ENCODE results near the gene CHD5. TPM values are rescaled to one million over a fixed set of nuclear protein-coding genes. Genes with fewer than 3 reads are reported as not detected.
A peak's percentile ranks its signal among the peaks of the same experiment; 100 is the strongest.

The CHD5 gene
- polyA plus RNA-seq, 1 donor from 2014 or later = not detected

DNA sequence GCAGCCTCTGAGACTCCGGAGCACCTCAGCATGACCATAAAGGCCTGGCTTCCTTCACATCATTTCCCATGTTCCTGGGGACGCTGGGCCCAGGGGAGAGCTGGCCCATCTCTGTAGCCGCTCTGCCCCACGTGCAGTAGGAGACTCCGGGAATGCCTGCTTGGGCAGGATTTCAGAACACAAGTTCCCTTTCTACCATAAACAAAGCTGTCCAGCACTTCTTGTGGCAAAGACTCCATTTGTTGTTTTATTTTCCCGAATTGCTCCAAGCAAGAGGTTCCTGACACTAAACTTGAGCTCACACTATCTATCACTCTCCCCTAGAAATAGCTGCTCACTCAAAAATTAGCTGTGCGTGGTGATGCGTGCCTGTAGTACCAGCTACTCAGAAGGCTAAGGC is 21.9 kb downstream of the CHD5 start:
- Mint-ChIP-seq H3K4me1 (no peaks in the 10 kb centered on the region), H3K36me3 (peaks cover 5% of the 10 kb centered on the region), H3K27ac (no peak overlapping the region), H3K4me3 (peak overlapping the region in 1 of 4 donors; percentile 72), H3K9me3 (no peaks in the 10 kb centered on the region), H3K27me3 (peaks cover 15% of the 10 kb centered on the region)

DNA sequence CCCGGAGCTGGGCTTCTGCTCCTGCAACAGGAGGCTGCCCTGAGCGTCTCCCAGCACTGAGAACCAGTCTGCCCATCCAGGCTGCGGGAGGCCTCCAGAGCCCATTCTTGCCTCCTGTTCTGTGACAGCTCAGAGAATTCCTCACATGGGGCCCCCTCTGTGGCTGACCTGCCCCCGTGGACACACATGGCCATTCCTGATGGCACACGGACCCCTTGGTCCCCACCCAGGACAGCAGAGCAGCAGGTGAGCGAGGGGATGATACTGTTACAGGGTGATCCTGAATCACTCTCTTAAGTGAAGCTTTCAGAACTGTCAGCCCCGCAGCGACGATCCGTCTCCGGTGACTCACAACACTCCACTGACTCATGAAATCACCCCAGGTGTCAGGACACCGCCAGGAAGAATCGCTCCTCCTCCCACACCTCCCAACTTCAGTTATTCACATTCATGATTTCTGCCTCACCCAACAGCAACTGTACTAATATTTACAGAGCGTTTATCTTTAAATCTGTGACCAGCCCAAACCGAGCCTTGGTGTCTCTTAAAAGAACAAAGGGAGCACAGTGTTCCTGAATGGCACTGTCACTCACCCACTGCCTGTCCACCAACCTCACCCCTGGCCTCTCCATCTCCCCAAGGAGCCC is 22.5 kb downstream of the CHD5 start:
- Mint-ChIP-seq H3K27ac (peak overlapping the region in 1 of 3 donors; percentile 41), H3K4me1 (no peaks in the 10 kb centered on the region), H3K36me3 (peaks cover 5% of the 10 kb centered on the region), H3K4me3 (peak overlapping the region in 1 of 4 donors; percentile 80), H3K27me3 (peaks cover 14% of the 10 kb centered on the region), H3K9me3 (no peaks in the 10 kb centered on the region)

DNA sequence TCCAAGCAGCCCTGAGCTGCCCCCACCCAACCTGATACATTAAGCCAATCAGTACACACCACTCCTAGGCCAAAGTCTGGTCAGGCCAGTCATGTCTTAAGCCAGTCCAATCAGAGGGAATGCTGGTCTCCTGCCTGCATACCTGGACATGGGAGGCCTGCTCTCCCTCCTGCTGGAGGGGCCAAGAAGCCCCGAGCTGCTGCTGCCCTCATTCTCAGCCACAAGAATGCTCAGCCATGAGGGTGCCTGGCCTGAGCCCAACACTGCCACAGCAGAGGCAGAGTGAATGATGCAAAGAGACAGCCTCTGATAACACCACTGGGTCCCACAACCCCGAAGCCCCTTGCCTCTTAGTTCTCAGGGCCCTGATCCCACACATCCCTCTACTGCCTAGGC is 23.0 kb downstream of the CHD5 start:
- H3K27me3 Mint-ChIP-seq = peaks cover 12% of the 10 kb centered on the region
- H3K4me3 Mint-ChIP-seq = no peak overlapping the region
- H3K4me1 Mint-ChIP-seq = no peaks in the 10 kb centered on the region
- peaks cover 5% of the 10 kb centered on the region for H3K36me3 Mint-ChIP-seq
- H3K27ac Mint-ChIP-seq = no peak overlapping the region
- no peaks in the 10 kb centered on the region for H3K9me3 Mint-ChIP-seq

DNA sequence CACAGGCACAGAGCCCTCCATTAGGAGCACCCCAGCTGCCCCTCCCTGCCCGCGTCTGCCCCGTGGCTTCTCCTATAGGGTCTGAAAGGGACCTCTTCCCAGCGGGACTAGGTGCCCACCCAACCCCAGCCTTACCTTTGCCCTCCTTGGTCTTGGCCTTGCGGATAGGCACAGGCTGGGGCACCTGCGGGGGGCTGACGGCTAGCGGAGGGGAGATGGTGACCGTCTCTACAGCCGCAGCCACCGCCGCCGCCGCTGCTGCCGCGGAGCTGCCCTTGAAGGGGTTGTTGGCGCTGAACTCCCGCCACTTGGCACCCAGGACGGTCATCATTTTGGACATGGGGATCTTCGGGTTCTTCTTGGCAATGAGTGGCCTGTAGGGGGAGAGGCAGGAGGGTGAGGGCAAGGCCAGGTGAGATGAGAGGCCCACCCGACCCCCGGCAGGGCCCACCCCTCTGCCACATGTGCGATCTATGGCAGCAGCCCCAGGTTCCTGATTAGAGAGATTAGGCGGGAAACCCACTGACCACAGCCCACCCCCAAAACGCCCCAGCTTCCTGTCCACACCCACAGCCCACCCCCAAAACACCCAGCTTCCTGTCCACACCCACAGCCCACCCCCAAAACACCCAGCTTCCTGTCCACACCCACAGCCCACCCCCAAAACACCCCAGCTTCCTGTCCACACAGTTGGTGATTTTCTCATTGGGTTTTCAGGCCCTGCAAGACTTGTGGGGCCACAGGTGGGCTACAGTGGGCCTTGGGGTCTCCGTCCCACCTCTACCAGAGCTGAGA is 25.4 kb downstream of the CHD5 start:
- Mint-ChIP-seq H3K36me3 (peaks cover 2% of the 10 kb centered on the region), H3K27me3 (peaks cover 7% of the 10 kb centered on the region), H3K4me1 (no peaks in the 10 kb centered on the region), H3K9me3 (no peaks in the 10 kb centered on the region), H3K4me3 (no peak overlapping the region), H3K27ac (no peak overlapping the region)

DNA sequence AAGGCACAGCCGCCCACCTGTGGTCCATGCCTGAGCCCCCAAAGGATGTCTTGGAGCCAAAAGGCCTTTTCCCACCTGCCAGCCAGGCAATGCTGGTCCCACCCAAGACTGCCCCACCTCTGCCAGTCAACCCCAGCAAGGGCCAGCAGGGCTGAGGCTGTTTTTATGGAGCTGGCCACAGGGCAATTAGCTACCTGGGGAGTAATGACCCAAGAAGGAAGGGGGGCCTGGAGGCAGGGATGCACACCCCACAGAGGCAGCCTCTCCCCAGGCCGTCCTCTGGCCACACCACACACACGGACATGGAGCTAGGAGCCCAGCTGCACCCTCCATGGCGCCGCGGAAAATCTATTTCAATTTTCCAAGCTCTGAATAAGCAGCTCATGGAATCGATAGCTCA is 27.2 kb downstream of the CHD5 start:
- peaks cover 0 to 2% (median 0%) of the 10 kb centered on the region in 3 donors for H3K9me3 Mint-ChIP-seq
- H3K27ac Mint-ChIP-seq = no peak overlapping the region
- peak overlapping the region in 1 of 4 donors; percentile 47 for H3K4me3 Mint-ChIP-seq
- peaks cover 7% of the 10 kb centered on the region for H3K27me3 Mint-ChIP-seq
- no peaks in the 10 kb centered on the region for H3K36me3 Mint-ChIP-seq
- peaks cover 0 to 2% (median 2%) of the 10 kb centered on the region in 3 donors for H3K4me1 Mint-ChIP-seq

DNA sequence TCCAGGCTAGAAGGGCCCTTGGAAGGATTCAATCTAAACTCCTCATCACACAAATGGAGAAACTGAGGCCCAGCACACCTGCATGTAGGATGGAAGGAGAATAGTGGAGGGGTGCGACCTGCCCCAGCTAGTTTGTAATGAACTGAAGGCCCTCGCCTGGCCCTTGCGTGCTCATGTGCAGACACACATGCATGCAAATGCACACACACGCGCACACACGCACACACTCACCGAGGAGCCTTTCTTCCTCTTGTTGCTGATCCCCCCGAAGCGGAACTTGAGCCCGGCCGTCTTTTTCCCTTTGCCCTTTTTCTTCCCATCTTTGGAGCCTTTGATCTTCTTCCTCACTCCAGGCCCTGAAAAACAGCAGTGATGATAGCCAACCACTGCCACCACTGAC is 27.9 kb downstream of the CHD5 start:
- Mint-ChIP-seq H3K9me3 (peaks cover 0 to 2% (median 0%) of the 10 kb centered on the region in 3 donors), H3K4me1 (peaks cover 0 to 2% (median 2%) of the 10 kb centered on the region in 3 donors), H3K36me3 (no peaks in the 10 kb centered on the region), H3K27me3 (peaks cover 7% of the 10 kb centered on the region), H3K27ac (no peak overlapping the region), H3K4me3 (no peak overlapping the region)

DNA sequence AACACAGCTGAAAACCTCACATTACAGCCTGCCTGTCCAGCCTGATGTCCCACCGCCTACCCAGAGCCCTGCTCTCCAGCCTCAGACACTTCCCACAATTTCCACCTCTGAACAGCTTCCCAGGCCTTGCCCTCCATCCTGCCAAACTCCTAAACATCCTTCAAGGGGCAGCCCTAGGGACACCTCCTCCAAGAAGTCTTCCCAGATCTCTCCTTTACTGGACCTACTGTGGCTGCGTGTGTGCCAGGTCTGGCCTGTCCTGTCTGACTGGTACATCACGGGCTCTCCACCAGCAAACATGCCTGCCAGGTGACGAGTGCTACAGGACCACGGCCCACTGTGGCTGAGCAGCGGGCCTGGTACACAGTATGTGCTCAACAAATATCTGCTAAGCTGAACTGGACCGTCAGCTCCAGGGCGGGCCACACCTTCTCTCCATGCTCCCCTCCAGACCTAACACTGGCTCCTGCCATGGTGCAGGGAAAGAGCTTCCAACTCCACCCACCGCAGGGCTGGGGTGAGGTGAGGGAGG is 28.8 kb downstream of the CHD5 start:
- Mint-ChIP-seq H3K4me1 (peaks cover 0 to 2% (median 2%) of the 10 kb centered on the region in 3 donors), H3K27me3 (peaks cover 11% of the 10 kb centered on the region), H3K9me3 (peaks cover 0 to 2% (median 0%) of the 10 kb centered on the region in 3 donors), H3K27ac (no peak overlapping the region), H3K36me3 (no peaks in the 10 kb centered on the region), H3K4me3 (no peak overlapping the region)

DNA sequence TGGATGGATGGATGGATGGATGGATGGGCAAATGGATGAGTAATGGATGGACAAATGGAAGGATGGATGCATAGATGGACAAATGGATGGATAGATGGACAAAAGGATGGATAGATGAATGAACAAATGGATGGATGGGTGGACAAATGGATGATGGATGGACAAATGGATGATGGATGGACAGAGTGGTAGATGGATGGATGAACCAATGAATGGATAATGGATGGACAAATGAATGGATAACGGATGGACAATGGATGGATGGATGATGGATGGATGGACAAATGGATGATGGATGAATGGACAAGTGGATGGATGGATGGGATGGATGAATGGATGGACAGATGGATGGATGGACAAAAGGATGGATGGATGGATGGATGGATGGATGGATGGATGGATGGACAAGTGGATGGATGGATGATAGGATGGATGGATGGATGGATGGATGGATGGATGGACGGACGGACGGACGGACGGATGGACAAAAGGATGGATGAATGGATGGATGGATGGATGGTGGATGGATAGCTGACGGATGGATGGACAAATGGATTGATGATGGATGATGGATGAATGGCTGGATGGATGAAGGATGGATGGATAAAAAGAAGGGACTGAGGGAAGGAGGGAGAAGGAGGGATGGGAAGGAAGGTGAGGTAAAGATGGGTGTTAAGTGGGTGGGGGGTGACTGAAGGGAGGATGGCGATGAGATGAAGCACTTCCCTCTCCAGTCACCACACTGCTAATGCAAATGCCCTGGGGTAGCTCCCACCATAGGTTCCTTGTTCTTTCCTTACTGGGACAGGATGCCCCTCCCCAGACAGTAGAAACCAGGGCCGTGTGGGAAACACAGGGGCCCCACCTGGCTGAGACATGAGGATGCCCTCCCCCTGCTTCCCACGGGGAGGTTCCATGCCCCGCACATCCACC is 29.8 kb downstream of the CHD5 start:
- H3K9me3 Mint-ChIP-seq = peaks cover 0 to 2% (median 0%) of the 10 kb centered on the region in 3 donors
- H3K27ac Mint-ChIP-seq = no peak overlapping the region
- no peak overlapping the region for H3K4me3 Mint-ChIP-seq
- H3K4me1 Mint-ChIP-seq = peaks cover 0 to 2% (median 2%) of the 10 kb centered on the region in 3 donors
- H3K36me3 Mint-ChIP-seq = no peaks in the 10 kb centered on the region
- H3K27me3 Mint-ChIP-seq = peaks cover 13% of the 10 kb centered on the region

DNA sequence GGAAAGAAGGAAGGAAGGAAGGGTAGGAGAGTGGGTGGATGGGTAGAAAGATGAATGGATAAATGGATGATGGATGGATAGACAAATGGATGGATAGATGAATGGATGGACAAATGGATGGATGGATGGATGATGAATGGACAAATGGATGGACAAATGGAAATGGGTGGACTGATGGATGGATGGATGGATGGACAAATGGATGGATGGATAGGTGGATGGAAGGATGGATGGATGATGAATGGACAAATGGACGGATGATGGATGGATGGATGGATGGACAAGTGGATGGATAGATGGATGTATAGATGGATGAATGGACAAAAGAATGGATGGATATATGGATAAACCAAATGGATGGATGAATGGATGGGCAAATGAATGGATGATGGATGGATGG is 30.5 kb downstream of the CHD5 start:
- Mint-ChIP-seq H3K4me3 (no peak overlapping the region), H3K36me3 (no peaks in the 10 kb centered on the region), H3K4me1 (peaks cover 0 to 2% (median 2%) of the 10 kb centered on the region in 3 donors), H3K27me3 (peaks cover 13% of the 10 kb centered on the region), H3K9me3 (peaks cover 0 to 2% (median 0%) of the 10 kb centered on the region in 3 donors), H3K27ac (no peak overlapping the region)

DNA sequence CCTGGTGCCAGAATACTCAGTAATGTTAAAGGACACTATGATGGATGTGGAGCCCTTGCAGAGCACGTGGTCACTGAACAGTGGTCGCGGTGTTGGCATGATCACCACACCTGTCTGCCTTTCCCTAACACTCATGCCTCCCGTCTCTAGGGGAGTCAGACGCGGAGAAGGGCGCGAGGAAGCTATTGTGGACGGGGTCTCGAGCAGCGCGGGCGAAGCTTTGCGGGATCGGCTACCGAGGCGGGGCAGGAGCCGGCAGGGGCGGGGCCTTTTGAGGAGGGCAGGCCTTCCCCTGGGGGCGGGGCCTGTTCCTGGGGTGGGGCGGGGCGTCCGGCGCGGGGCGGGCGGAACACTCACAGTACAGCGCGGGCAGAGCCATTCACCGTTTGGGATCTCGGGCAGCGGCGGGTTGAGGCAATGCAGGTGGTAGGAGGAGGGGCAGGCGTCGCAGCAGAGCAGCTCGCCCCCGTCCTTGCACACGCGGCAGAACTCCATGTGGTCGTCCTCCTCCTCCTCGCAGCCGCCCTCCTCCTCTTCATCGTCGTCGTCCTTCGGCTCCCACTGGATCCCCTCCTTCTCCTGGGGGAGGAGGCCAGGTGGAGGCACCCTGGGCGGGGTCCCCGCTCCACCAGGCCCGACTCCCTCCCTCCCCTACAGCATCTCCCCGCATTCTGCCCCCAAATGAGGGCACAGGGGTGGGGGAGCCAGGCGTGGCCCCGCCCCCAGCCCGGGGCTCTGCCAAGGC is 31.5 kb downstream of the CHD5 start:
- Mint-ChIP-seq H3K9me3 (peaks cover 0 to 2% (median 0%) of the 10 kb centered on the region in 3 donors), H3K27ac (no peak overlapping the region)

DNA sequence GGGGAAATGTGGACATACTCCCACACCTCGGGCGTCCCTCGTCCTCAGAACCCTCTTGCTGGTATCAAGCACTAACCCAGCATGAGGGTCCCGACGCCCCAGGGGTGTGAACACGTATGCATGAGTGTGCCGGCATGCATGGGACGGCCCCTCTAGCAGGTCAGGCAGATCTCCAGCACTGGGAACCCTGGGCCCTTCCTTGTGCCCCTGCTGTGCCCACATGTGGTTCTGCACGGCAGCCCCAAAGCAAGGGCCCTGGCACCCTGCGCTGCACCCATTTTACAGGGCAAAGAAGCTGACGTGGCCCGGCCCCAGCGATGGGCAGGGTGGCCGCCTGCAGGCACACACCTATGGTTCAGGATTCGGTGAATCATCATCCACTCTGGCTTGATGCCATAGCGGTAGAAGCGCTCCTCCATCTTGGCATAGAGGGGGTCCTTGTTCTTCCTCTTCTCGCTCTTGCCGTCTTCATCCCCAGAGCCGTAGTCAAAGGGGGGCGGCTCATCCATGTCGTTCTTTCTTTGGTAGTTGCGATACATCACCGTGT is 34.2 kb downstream of the CHD5 start:
- Mint-ChIP-seq H3K4me1 (peaks cover 0 to 2% (median 2%) of the 10 kb centered on the region in 3 donors), H3K36me3 (no peaks in the 10 kb centered on the region), H3K27me3 (peaks cover 16% of the 10 kb centered on the region), H3K9me3 (peaks cover 0 to 2% (median 0%) of the 10 kb centered on the region in 3 donors), H3K4me3 (no peak overlapping the region), H3K27ac (no peak overlapping the region)

More for the DNA sequence above, 31.5 kb downstream of the CHD5 start:
- peak overlapping the region in 2 of 4 donors; percentile 63 to 85 for H3K4me3 Mint-ChIP-seq
- H3K36me3 Mint-ChIP-seq = no peaks in the 10 kb centered on the region
- H3K27me3 Mint-ChIP-seq = peaks cover 13% of the 10 kb centered on the region
- peaks cover 0 to 2% (median 2%) of the 10 kb centered on the region in 3 donors for H3K4me1 Mint-ChIP-seq

DNA sequence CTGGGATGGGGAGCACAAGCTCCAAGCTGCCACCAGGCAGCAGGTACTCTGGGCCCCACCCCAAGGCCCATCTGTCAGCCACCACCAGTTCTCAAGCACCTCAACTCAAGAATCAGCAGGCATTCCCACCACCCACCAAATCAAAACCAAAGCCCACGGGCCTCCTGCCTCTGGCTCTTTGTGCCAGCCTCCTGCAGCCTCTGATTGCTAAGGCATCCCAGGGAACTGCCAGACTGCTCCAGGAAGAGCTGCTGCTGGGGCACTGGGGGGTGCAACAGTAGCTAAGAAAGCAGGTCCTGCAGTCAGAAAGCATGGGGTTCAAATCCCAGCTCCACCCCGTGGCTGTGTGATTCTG is 34.7 kb downstream of the CHD5 start:
- Mint-ChIP-seq H3K27ac (no peak overlapping the region), H3K27me3 (peaks cover 16% of the 10 kb centered on the region), H3K9me3 (peaks cover 0 to 2% (median 0%) of the 10 kb centered on the region in 3 donors), H3K4me3 (no peak overlapping the region), H3K36me3 (no peaks in the 10 kb centered on the region), H3K4me1 (peaks cover 0 to 2% (median 2%) of the 10 kb centered on the region in 3 donors)

DNA sequence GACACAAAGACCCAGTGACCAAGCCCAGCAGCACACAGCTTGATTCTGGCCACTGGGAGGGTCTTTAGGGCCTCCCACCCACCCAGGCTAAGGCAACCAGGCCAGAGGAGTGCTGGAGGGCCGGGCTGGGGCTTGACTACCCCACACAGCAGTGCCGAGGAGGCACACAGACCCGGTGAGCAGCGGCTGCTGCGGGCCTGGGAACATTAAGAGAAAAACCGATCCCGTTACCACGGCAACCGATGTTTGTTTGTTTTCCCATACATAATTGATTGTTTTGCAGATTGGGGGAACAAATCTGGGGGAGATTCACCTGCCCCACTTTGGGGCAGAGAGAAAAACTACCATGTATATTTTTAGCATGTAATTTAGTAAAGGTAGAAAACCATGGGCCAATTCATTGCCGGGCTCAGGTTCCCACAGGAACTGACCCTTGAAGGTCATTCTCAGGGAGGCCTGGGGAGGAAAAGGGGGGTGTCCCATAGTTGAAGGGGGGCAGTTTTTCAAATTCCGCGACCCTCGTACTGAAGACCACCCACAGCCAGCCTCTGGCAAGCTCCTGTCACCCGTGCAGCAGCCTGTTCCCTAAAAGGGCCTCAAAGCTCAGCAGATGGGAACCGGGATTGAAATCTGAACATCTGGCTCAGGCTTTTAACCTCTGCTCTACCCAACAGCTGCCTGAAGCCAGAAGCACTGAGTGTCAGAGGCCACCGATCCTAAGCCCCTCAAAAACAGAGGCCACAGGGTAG is 35.3 kb downstream of the CHD5 start:
- no peaks in the 10 kb centered on the region for H3K36me3 Mint-ChIP-seq
- peaks cover 0 to 2% (median 0%) of the 10 kb centered on the region in 3 donors for H3K9me3 Mint-ChIP-seq
- peaks cover 0 to 2% (median 2%) of the 10 kb centered on the region in 3 donors for H3K4me1 Mint-ChIP-seq
- H3K27ac Mint-ChIP-seq = no peak overlapping the region
- H3K4me3 Mint-ChIP-seq = no peak overlapping the region
- peaks cover 18% of the 10 kb centered on the region for H3K27me3 Mint-ChIP-seq

Measured in IgD-negative memory B cell (primary cell).